C4-2B (cell line): ENCODE data around the gene CARD10.

Source experiments
- CTCF ChIP-seq: fragments of 450-650 bp; conservative IDR thresholded peaks from 2 replicates; pipeline ENCODE4 v1.5.1; 2017; ENCODE audit warnings: mild to moderate bottlenecking
- ZFX ChIP-seq: fragments of 450-650 bp; IDR thresholded peaks from 2 replicates; pipeline ENCODE4 v1.6.1; 2017

GRCh38 chr22:37461961-37462360, 57.3 kb downstream of the CARD10 start:
- TF ChIP-seq CTCF = no peak
- TF ChIP-seq ZFX = no peak
